SU-DHL-6 (cell line): ENCODE data around the gene BCDIN3D.
"Not testable (repeated sequence)": the region's sequence is repeated elsewhere in the genome, so short reads cannot be mapped to it uniquely, and the experiment has no call there.

ENCODE experiments used
- CTCF ChIP-seq: fragments of 200-600 bp; sonication (generic); IDR thresholded peaks from one replicate; pipeline ENCODE4 v1.5.1; 2017; ENCODE audit warnings: antibody characterized with exemption, mild to moderate bottlenecking, low read length, moderate library complexity; ENCODE audit not compliant: insufficient read depth, poor library complexity, severe bottlenecking
- EZH2phosphoT487 ChIP-seq: fragments of 200-600 bp; sonication (generic), shearing (Covaris generic); conservative IDR thresholded peaks from 2 replicates; pipeline ENCODE4 v1.6.1; 2018; ENCODE audit warnings: mild to moderate bottlenecking, antibody characterized with exemption, low read length, moderate library complexity, mixed read lengths

- not testable (repeated sequence) for TF ChIP-seq CTCF, EZH2phosphoT487
These were observed 28.9 kb upstream of the BCDIN3D start for GRCh38 chr12:49871811-49872251.
